ENCODE data around the gene EREG. TPM values are rescaled to one million over a fixed set of nuclear protein-coding genes. Genes with fewer than 3 reads are reported as not detected.

The EREG gene
- total RNA-seq, 1 experiment from 2014 or later = not detected

DNA sequence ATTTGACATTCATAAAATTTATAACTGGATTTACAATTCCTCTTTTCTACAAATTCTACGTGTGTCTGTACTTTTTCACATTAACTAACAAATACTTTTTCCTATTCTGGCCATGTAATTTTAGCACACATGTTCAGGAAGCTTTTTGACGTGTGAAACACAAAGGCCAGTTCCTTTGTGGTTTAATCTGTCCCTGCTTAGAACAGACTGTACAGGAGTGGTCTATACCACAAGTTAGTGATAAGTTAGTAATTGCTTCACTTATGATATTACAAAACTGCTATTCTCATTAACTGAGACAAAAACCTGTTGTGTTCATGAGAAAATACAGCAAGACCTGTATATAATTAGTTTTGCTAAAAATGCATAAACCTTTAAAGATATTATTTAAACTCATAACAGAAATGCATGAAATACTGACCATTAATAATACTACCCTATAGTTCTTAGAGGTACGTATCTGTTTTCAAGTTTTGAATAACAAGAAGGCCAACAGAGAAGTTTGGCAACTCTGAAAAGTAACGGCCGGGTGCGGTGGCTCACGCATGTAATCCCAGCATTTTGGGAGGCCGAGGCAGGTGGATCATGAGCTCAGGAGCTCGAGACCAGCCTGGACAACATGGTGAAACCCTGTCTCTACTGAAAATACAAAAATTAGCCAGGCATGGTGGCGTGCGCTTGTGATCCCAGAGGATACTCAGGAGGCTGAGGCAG, 66.3 kb downstream of the EREG start:
- no peaks in the 10 kb centered on the region for H4K20me1 ChIP-seq (ENCODE audit: control insufficient read depth, insufficient read depth, insufficient read length)
- H3K79me1 ChIP-seq (ENCODE audit: insufficient read depth, low read depth, low read length, poor library complexity, severe bottlenecking) = no peaks in the 10 kb centered on the region
- no peak overlapping the region for H3K27ac ChIP-seq (ENCODE audit: insufficient read length, low read depth, low read length)
- H3K79me2 ChIP-seq (ENCODE audit: insufficient read depth, low read length) = no peaks in the 10 kb centered on the region
- H3K4me1 Mint-ChIP-seq = no peaks in the 10 kb centered on the region
- H3K4ac ChIP-seq (ENCODE audit: low read depth, low read length) = no peak overlapping the region
- no peak overlapping the region for H2BK15ac ChIP-seq (ENCODE audit: low read depth, low read length)
- no peak overlapping the region for H4K8ac ChIP-seq (replicated peaks; ENCODE audit: insufficient read length, low read depth, low read length)
- no peaks in the 10 kb centered on the region for H3K9me3 ChIP-seq (ENCODE audit: control insufficient read depth, low read depth, low read length)
- H3K18ac ChIP-seq (ENCODE audit: insufficient read length, low read depth, low read length) = no peak overlapping the region
- WGBS (ENCODE audit: extremely low coverage, insufficient read length, low lambda C conversion rate) = 100% methylated on average over 1 of the region's 11 CpGs
- H3T11ph ChIP-seq (ENCODE audit: low read length) = no peak overlapping the region
- H2AFZ ChIP-seq (ENCODE audit: low read length) = no peak overlapping the region
- no peak overlapping the region for H3K23ac ChIP-seq (ENCODE audit: insufficient read length, low read depth, low read length)
- H2BK5ac ChIP-seq (ENCODE audit: insufficient read length, low read length) = no peak overlapping the region
- no peak overlapping the region for H2BK120ac ChIP-seq (ENCODE audit: low read depth, low read length, poor library complexity, severe bottlenecking)
- H3K56ac ChIP-seq (ENCODE audit: insufficient read length, low read depth, low read length) = no peak overlapping the region
- H3K36me3 Mint-ChIP-seq (ENCODE audit: insufficient read depth in 1 of 3, low read depth in 3 of 3) = no peaks in the 10 kb centered on the region
- no peak overlapping the region for H3K14ac ChIP-seq (ENCODE audit: insufficient read depth, low read length)
- H2BK20ac ChIP-seq (ENCODE audit: low read depth, low read length, poor library complexity, severe bottlenecking) = no peak overlapping the region
- no peak overlapping the region for H4K5ac ChIP-seq (ENCODE audit: insufficient read length, low read depth, low read length)
- H3K27me3 Mint-ChIP-seq (ENCODE audit: low read depth) = no peaks in the 10 kb centered on the region
- no peaks in the 10 kb centered on the region for H3K23me2 ChIP-seq (ENCODE audit: insufficient read length, low read depth, low read length, poor library complexity, severe bottlenecking)
- H3K4me2 ChIP-seq (ENCODE audit: insufficient read depth, insufficient read length, low read length) = no peak overlapping the region
- no peak overlapping the region for H3K4me3 Mint-ChIP-seq
- no peak overlapping the region for H3K9ac ChIP-seq (ENCODE audit: extremely low read depth, insufficient read length, low read length)
- H4K91ac ChIP-seq (ENCODE audit: insufficient read length, low read depth, low read length) = no peak overlapping the region
- TF ChIP-seq CTCF (conservative IDR thresholded peaks at IDR 0.05) = no peak
- no peak overlapping the region for H2AK5ac ChIP-seq (ENCODE audit: insufficient read length, low read length)
- H3K9me3 Mint-ChIP-seq = no peaks in the 10 kb centered on the region
- no peaks in the 10 kb centered on the region for H3K27me3 ChIP-seq (ENCODE audit: insufficient read depth, low read length)
- no peak overlapping the region for H3K27ac Mint-ChIP-seq
- DNase-seq = no peak
- H3K4me1 ChIP-seq (ENCODE audit: insufficient read depth, low read length) = no peaks in the 10 kb centered on the region
- no peak overlapping the region for H2BK12ac ChIP-seq (ENCODE audit: insufficient read length, low read depth, low read length)
